OCI-LY1 (cell line): ENCODE data around the gene SLC25A1.

Source experiments
- H2AFZ ChIP-seq: fragments of 200-600 bp; sonication (generic), shearing (Covaris generic); 2 replicates; pipeline ENCODE4 v1.6.0; 2014; ENCODE audit warnings: antibody characterized with exemption, mild to moderate bottlenecking, low read length
- H3F3A ChIP-seq: fragments of 200-600 bp; sonication (generic), shearing (Covaris generic); 2 replicates; pipeline ENCODE4 v1.6.0; 2014; ENCODE audit warnings: mild to moderate bottlenecking, antibody characterized with exemption, low read length, moderate library complexity; ENCODE audit not compliant: insufficient read depth
- H3K27ac ChIP-seq: fragments of 200-600 bp; sonication (generic); 2 replicates; pipeline ENCODE4 v1.5.1; 2014; ENCODE audit warnings: low read length, mixed run types, mild to moderate bottlenecking, low read depth; ENCODE audit not compliant: poor library complexity, severe bottlenecking
- H3K27me3 ChIP-seq: fragments of 200-600 bp; sonication (generic); 2 replicates; pipeline ENCODE4 v1.6.0; 2014; ENCODE audit warnings: antibody characterized with exemption, mild to moderate bottlenecking, low read length, moderate library complexity; ENCODE audit not compliant: insufficient read depth
- H3K36me3 ChIP-seq: fragments of 200-600 bp; sonication (generic); 2 replicates; pipeline ENCODE4 v1.6.1; 2014; ENCODE audit warnings: mild to moderate bottlenecking, antibody characterized with exemption, low read length, moderate library complexity, mixed read lengths; ENCODE audit not compliant: insufficient read depth
- H3K4me1 ChIP-seq: fragments of 200-600 bp; sonication (generic); 2 replicates; pipeline ENCODE4 v1.5.1; 2014; ENCODE audit warnings: mild to moderate bottlenecking, low read length, moderate library complexity; ENCODE audit not compliant: insufficient read depth, severe bottlenecking
- H3K4me2 ChIP-seq: fragments of 200-600 bp; sonication (generic), shearing (Covaris generic); 2 replicates; pipeline ENCODE4 v1.6.1; 2014; ENCODE audit warnings: low read length
- H3K4me3 ChIP-seq: fragments of 200-600 bp; sonication (generic); 2 replicates; pipeline ENCODE4 v1.5.1; 2014; ENCODE audit warnings: low read length, low read depth, mild to moderate bottlenecking, mixed read lengths; ENCODE audit not compliant: poor library complexity, severe bottlenecking
- H3K79me2 ChIP-seq: fragments of 200-600 bp; shearing (Covaris generic); 2 replicates; pipeline ENCODE4 v1.6.1; 2016; ENCODE audit warnings: mixed run types, low read length, mixed read lengths; ENCODE audit not compliant: insufficient read depth
- H3K9ac ChIP-seq: fragments of 200-600 bp; sonication (generic), shearing (Covaris generic); 2 replicates; pipeline ENCODE4 v1.6.1; 2014; ENCODE audit warnings: mild to moderate bottlenecking, low read length, mixed read lengths
- H3K9me2 ChIP-seq: fragments of 200-600 bp; sonication (generic), shearing (Covaris generic); 2 replicates; pipeline ENCODE4 v1.6.1; 2014; ENCODE audit warnings: low read depth, mild to moderate bottlenecking, low read length, mixed read lengths
- H3K9me3 ChIP-seq: fragments of 200-600 bp; shearing (Covaris generic); 2 replicates; pipeline ENCODE4 v1.6.1; 2014; ENCODE audit warnings: low read length, mixed read lengths
- H4K20me1 ChIP-seq: fragments of 200-600 bp; sonication (generic), shearing (Covaris generic); 2 replicates; pipeline ENCODE4 v1.6.0; 2016; ENCODE audit warnings: mild to moderate bottlenecking, low read length; ENCODE audit not compliant: insufficient read depth
- CTCF ChIP-seq: fragments of 200-600 bp; sonication (generic), shearing (Covaris generic); IDR thresholded peaks from 2 replicates; pipeline ENCODE4 v1.5.1; 2017; ENCODE audit warnings: mild to moderate bottlenecking, antibody characterized with exemption, low read length, moderate library complexity, mixed read lengths
- EZH2 ChIP-seq: fragments of 200-600 bp; sonication (generic), shearing (Covaris generic); IDR thresholded peaks from 2 replicates; pipeline ENCODE4 v1.8.0; 2017; ENCODE audit warnings: borderline replicate concordance, mixed run types, mild to moderate bottlenecking, antibody characterized with exemption, low read length, moderate library complexity, mixed read lengths

SLC25A1 gene

GRCh38 chr22:19152942-19153883 lies 25.3 kb downstream of the SLC25A1 start:
- Histone ChIP-seq H3K4me1 (no peaks in the 10 kb centered on the region), H3K27ac (no peak overlapping the region), H3K4me3 (no peak overlapping the region), H3K9ac (no peak overlapping the region), H3K9me2 (no peaks in the 10 kb centered on the region), H3K36me3 (no peaks in the 10 kb centered on the region), H3K79me2 (no peaks in the 10 kb centered on the region), H3K9me3 (no peaks in the 10 kb centered on the region), H2AFZ (no peak overlapping the region), H3K4me2 (no peak overlapping the region), H3K27me3 (no peaks in the 10 kb centered on the region; the same call in 1 of the 2 replicates), H3F3A (no peaks in the 10 kb centered on the region), H4K20me1 (no peaks in the 10 kb centered on the region)
- TF ChIP-seq CTCF = no peak
- TF ChIP-seq EZH2 = no peak

GRCh38 chr22:19151329-19152191 lies 27.0 kb downstream of the SLC25A1 start:
- Histone ChIP-seq H3K79me2 (no peaks in the 10 kb centered on the region), H3K4me3 (no peak overlapping the region), H3K9me2 (no peaks in the 10 kb centered on the region), H3K4me1 (no peaks in the 10 kb centered on the region), H4K20me1 (no peaks in the 10 kb centered on the region), H3K27me3 (no peaks in the 10 kb centered on the region; the same call in 1 of the 2 replicates), H2AFZ (no peak overlapping the region), H3F3A (no peaks in the 10 kb centered on the region), H3K27ac (no peak overlapping the region), H3K9me3 (no peaks in the 10 kb centered on the region), H3K9ac (no peak overlapping the region), H3K4me2 (no peak overlapping the region), H3K36me3 (no peaks in the 10 kb centered on the region)
- TF ChIP-seq CTCF (no peak), EZH2 (no peak)

GRCh38 chr22:19150482-19151328 lies 27.8 kb downstream of the SLC25A1 start:
- H4K20me1 ChIP-seq = no peaks in the 10 kb centered on the region
- H3K9me2 ChIP-seq = no peaks in the 10 kb centered on the region
- H3F3A ChIP-seq = no peaks in the 10 kb centered on the region
- H3K27ac ChIP-seq = no peak overlapping the region
- TF ChIP-seq CTCF (no peak), EZH2 (no peak)
- no peaks in the 10 kb centered on the region for H3K9me3 ChIP-seq
- no peaks in the 10 kb centered on the region for H3K27me3 ChIP-seq
- H2AFZ ChIP-seq = no peak overlapping the region
- no peak overlapping the region for H3K9ac ChIP-seq
- H3K36me3 ChIP-seq = no peaks in the 10 kb centered on the region
- H3K4me3 ChIP-seq = no peak overlapping the region
- H3K4me2 ChIP-seq = no peak overlapping the region
- no peaks in the 10 kb centered on the region for H3K4me1 ChIP-seq
- H3K79me2 ChIP-seq = no peaks in the 10 kb centered on the region
